Left renal cortex interstitium (tissue), 4 donors: ENCODE measurements around the gene PDS5A. TPM values are rescaled to one million over a fixed set of nuclear protein-coding genes. Genes with fewer than 3 reads are reported as not detected.
"Not testable (repeated sequence)": the region's sequence is repeated elsewhere in the genome, so short reads cannot be mapped to it uniquely, and the experiment has no call there.

ENCODE experiments used
- DNase-seq, 4 donors: peaks; one replicate each; pipeline ENCODE4 v3.0.0-alpha.2; 2013; ENCODE audit warnings: low read depth in 4 of 4, low spot score in 2 of 4, missing footprints in 1 of 4
- polyA plus RNA-seq, 4 donors: library from polyadenylated mRNA; unstranded; fragments of 120-200 nt; gene quantifications; one replicate each; pipeline ENCODE4 v1.2.1, GENCODE V29; 2013; ENCODE audit not compliant: insufficient read length in 4 of 4

PDS5A gene
- polyA plus RNA-seq, 4 donors, result 60.3 to 74.9 (median 64.3) TPM

- DNase-seq, result no peak
Measured at GRCh38 chr4:39785083-39785482, 192.6 kb downstream of the PDS5A start.

DNA sequence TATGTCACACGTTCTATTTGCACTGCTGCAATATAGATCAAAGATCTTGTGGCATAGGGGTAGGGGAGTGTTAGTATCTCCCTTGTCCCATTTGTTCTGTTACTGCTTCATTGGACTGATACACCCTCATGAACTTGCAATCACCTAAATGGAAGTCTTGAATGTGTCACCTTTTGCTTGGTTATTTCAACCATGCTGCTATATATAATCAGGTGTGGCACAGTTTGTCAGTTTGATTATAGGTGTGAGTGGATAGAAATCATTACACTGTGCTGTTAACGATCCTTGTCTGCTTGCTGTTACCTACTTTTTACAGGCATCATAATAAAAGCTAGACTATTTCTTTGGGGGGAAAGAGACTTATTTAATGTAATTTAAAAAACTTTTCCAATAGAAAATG lies 195.7 kb downstream of the PDS5A start:
- DNase-seq, result not testable (repeated sequence)

Other genes with a start within 250 kb of the PDS5A start
- 10 to 100 TPM; 20.1 to 27.8 (median 22.7) TPM for gene N4BP2, start 78.9 kb upstream of the PDS5A start, polyA plus RNA-seq
- gene RHOH, start 219.1 kb upstream of the PDS5A start, polyA plus RNA-seq, result under 1 TPM; 0.61 to 0.91 (median 0.72) TPM